ENCODE results near the gene IL1RAP.

Gene IL1RAP

GRCh38 chr3:190701096-190701532 lies 187.2 kb downstream of the IL1RAP start:
- Histone ChIP-seq H3K23ac (ENCODE audit: low read length) (no peak overlapping the region), H3K4me3 (ENCODE audit: low read length) (no peak overlapping the region), H2BK15ac (replicated peaks; ENCODE audit: low read depth) (no peak overlapping the region), H4K5ac (ENCODE audit: low read length) (no peak overlapping the region), H3K4ac (ENCODE audit: low read depth, low read length) (no peak overlapping the region), H3K4me2 (ENCODE audit: low read length) (no peak overlapping the region), H2BK5ac (ENCODE audit: low read length) (no peak overlapping the region), H3K56ac (ENCODE audit: low read length) (no peak overlapping the region), H3K9ac (ENCODE audit: low read length) (no peak overlapping the region), H2AK5ac (ENCODE audit: low read length) (no peak overlapping the region), H3K4me1 (ENCODE audit: control insufficient read depth, low read depth, low read length) (no peaks in the 10 kb centered on the region), H3K36me3 (ENCODE audit: control insufficient read depth, insufficient read depth, low read length) (no peaks in the 10 kb centered on the region), H3K79me1 (ENCODE audit: low read length) (no peaks in the 10 kb centered on the region), H2BK120ac (ENCODE audit: low read depth, low read length) (no peak overlapping the region), H3K27me3 (ENCODE audit: insufficient read depth, low read length, poor library complexity) (no peaks in the 10 kb centered on the region), H4K8ac (ENCODE audit: low read depth, low read length) (no peak overlapping the region), H3K79me2 (ENCODE audit: control insufficient read depth, insufficient read depth, low read length) (no peaks in the 10 kb centered on the region), H3K18ac (ENCODE audit: low read length) (no peak overlapping the region), H3K27ac (ENCODE audit: low read depth, low read length) (no peak overlapping the region)
- no CpG with 5 or more reads among the region's 4 CpGs for WGBS (ENCODE audit: extremely low coverage, insufficient coverage, low lambda C conversion rate)
- peak; percentile 65 for DNase-seq

DNA sequence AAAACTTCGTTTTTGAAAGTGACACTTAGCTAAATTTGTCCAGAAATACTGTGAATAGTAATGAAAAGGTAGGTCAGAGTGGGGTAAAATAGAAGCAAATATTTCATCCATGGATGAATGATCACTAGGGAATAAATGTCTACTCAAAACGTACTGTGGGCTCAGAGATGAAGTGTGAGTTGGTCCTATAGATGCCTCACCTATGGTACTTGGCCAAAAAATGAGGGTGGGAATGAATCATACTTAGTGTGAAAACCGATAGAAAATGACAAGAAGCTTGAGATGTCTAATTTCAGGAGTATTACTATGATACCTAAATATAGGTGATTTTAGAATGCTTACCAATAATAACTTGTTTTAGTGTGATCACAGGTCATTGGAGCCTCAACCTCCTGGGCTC lies 192.7 kb downstream of the IL1RAP start:
- DNase-seq, result no peak
- H3K9ac ChIP-seq (ENCODE audit: low read length), result no peak overlapping the region
- no peak overlapping the region for H3K27ac ChIP-seq (ENCODE audit: low read depth, low read length)
- H3K4me1 ChIP-seq (ENCODE audit: control insufficient read depth, low read depth, low read length), result no peaks in the 10 kb centered on the region
- H3K79me1 ChIP-seq (ENCODE audit: low read length), result no peaks in the 10 kb centered on the region
- no peak overlapping the region for H3K4ac ChIP-seq (ENCODE audit: low read depth, low read length)
- H3K79me2 ChIP-seq (ENCODE audit: control insufficient read depth, insufficient read depth, low read length), result no peaks in the 10 kb centered on the region
- no peaks in the 10 kb centered on the region for H3K36me3 ChIP-seq (ENCODE audit: control insufficient read depth, insufficient read depth, low read length)
- H4K8ac ChIP-seq (ENCODE audit: low read depth, low read length), result no peak overlapping the region
- no peak overlapping the region for H3K56ac ChIP-seq (ENCODE audit: low read length)
- H3K18ac ChIP-seq (ENCODE audit: low read length), result no peak overlapping the region
- no peak overlapping the region for H2BK120ac ChIP-seq (ENCODE audit: low read depth, low read length)
- no peak overlapping the region for H3K4me2 ChIP-seq (ENCODE audit: low read length)
- no peak overlapping the region for H3K23ac ChIP-seq (ENCODE audit: low read length)
- no peak overlapping the region for H2BK5ac ChIP-seq (ENCODE audit: low read length)
- no peak overlapping the region for H4K5ac ChIP-seq (ENCODE audit: low read length)
- H2AK5ac ChIP-seq (ENCODE audit: low read length), result no peak overlapping the region
- no peak overlapping the region for H2BK15ac ChIP-seq (replicated peaks; ENCODE audit: low read depth)
- no peaks in the 10 kb centered on the region for H3K27me3 ChIP-seq (ENCODE audit: insufficient read depth, low read length, poor library complexity)
- H3K4me3 ChIP-seq (ENCODE audit: low read length), result no peak overlapping the region
- WGBS (ENCODE audit: extremely low coverage, insufficient coverage, low lambda C conversion rate), result no CpG with 5 or more reads among the region's 3 CpGs

Data from mesendoderm (in vitro differentiated cells).